Globus pallidus (tissue), 1 donor: ENCODE results near the gene SLC39A1.
A peak's percentile ranks its signal among the peaks of the same experiment; 100 is the strongest.
"Not testable (repeated sequence)": the region's sequence is repeated elsewhere in the genome, so short reads cannot be mapped to it uniquely, and the experiment has no call there.

Experiments
- DNase-seq: peaks from one replicate; pipeline ENCODE4 v3.0.0-alpha.2; 2015; ENCODE audit warnings: low spot score

SLC39A1 gene

GRCh38 chr1:153929426-153929825 is 33.9 kb downstream of the SLC39A1 start:
- no peak for DNase-seq

DNA sequence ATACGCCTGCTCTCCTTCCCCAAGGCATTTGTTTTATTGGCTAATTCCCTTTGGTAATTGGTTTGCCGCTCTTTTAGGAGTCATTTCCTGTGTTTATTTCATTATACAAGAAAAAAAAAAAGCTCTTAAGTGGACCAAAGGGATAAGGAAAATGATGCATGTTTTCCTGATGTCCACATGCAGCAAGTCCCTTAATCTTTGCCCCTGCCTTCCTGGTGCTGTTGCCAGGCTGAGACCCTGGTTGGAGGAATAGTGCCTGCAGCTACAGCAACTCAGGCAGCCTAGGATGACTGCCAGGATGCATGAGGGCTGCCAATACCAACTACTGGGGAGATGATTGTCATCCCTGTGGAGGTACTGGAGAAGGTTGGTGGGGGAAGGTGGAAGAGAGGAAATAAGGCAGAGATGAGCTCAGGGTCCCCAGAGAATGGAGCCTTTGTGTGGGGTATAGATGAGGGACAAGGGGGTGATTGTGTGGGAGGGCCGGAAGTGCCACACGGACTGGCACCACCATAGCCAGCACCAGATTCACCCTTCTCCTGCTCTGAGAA is 34.5 kb downstream of the SLC39A1 start:
- peak; percentile 96 for DNase-seq

DNA sequence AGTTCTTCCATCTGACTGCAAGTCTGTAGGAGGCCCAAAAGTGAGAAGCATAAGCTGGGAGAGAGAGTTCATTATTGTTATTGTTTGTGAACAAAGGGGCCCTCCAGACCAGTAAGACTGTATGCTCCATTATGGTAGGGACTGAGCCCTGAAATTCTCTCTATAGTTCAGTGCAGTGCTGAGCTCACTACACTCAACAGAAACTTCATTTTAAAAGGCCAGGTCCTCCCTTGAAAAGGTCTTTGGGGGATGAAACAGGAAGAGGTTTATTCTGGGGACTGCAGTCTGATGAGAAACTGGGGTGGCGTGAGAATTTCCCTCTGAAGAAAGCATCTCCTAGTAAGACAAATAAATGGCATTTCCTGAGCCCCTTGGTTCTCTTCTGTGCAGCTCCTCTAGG is 35.1 kb downstream of the SLC39A1 start:
- DNase-seq, result peak; percentile 47

- no peak for DNase-seq
Measured at GRCh38 chr1:153926405-153926804, 36.9 kb downstream of the SLC39A1 start.

- DNase-seq, result peak; percentile 100
Measured at GRCh38 chr1:153922972-153923925, 40.1 kb downstream of the SLC39A1 start, which contains the start of gene GATAD2B. Gene GATAD2B (minus strand): TSS chr1:153922972. CDS start chr1:153828347, 94,625 bp downstream.

GRCh38 chr1:153922076-153922971 is 41.0 kb downstream of the SLC39A1 start:
- DNase-seq, result peak; percentile 46

GRCh38 chr1:153921803-153922075 is 41.6 kb downstream of the SLC39A1 start:
- no peak for DNase-seq

- DNase-seq, result no peak
Measured at GRCh38 chr1:153921080-153921802, 42.1 kb downstream of the SLC39A1 start.

DNA sequence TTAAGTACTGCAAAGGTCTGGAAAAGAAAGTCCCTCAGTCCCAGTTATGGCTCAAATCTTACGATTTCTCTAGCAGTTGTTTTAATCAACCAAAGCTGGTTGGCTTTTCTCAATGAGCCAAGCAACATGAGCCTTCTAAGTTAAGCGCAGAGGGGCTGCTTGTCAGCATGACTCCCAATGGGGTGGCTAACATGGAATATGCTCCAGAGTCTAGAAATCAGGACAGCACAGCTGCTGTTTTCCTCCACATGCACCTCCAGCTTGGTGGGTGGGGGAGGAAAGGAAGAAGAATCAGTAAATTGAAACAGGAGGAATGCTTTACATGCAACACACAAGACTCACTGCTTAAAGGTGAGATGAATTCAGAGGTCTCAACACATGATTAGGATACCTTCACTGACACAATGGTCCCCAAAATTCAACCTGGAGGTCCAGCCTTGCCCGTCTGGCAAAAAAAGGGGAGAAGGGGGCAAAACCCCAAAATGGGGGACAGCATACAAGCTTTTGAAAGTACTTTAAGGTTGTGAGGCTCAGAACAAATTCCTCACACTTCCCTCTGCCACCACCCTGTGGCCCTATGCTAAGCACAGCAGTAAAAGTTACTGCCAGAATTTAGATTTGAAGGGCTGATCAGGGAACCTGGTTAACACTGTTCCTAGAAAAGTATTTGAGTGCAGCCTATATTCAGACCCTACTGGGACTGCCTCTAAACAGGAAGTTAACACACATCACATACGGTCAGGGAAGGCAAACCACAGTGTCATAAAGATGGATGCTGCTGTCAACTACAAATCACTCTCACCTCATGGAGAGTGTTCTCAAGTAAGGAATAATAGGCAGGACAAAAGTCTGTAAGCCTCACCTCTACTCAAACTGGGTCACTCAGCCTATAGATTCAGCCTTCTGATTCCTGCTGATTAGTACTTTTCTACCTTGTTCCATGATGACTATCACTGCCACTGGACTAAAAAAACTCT is 43.2 kb downstream of the SLC39A1 start:
- DNase-seq, result no peak

DNA sequence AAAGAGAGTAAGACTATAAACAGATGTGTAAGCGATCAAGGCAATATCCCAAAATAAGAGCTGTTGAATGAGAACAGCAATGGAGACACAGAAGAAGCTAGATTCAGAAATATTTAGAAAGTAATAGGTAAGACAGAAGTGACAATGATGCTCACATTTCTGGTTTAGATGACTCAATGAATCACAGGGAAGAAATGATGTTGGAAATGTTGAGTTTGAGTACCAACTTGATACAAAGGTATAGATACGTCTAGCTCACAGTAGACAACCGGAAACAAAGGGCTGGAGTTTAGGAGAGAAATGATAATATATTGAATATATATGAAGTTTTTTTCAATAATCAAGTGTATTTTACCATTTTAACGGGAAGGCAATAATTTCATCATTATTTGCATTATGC is 47.0 kb downstream of the SLC39A1 start:
- no peak for DNase-seq

DNA sequence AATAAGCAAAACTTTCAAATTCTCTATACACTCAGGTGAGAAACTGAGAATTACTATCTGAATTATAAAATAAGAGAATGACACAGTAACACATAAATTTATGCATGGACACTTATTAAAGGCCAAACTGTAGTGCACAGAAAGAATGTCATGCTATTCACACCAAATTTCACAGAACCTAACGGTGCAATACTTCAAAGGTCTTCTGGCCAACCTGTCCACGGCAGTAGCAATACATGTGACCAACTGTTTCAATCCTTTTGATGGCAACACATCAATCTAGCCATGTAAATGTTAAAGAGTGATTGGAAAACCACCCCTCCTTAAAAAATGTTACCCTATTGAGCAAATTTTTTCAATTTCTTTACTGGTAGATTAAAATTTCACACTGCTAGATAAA is 51.0 kb downstream of the SLC39A1 start:
- DNase-seq, result no peak

- DNase-seq, result not testable (repeated sequence)
Measured at GRCh38 chr1:153910560-153910959, 52.8 kb downstream of the SLC39A1 start.
